HG02981 (cell line): Measurements from ENCODE around the gene ZNF804A.

ENCODE experiments used
- ATAC-seq: cut with Tn5 transposase; IDR thresholded peaks from one replicate; pipeline ENCODE4 v1.9.1; 2021; ENCODE audit warnings: mild to moderate bottlenecking, moderate library complexity; ENCODE audit not compliant: unreplicated experiment

The ZNF804A gene

GRCh38 chr2:184598316-184599053, at the start of gene ZNF804A:
TSS of gene ZNF804A (plus strand) at chr2:184598529. CDS start at chr2:184598960, 431 bp downstream.
- peak; percentile 87 for ATAC-seq

- ATAC-seq: no peak
Measured at GRCh38 chr2:184549153-184549552, 49.2 kb upstream of the ZNF804A start.

DNA sequence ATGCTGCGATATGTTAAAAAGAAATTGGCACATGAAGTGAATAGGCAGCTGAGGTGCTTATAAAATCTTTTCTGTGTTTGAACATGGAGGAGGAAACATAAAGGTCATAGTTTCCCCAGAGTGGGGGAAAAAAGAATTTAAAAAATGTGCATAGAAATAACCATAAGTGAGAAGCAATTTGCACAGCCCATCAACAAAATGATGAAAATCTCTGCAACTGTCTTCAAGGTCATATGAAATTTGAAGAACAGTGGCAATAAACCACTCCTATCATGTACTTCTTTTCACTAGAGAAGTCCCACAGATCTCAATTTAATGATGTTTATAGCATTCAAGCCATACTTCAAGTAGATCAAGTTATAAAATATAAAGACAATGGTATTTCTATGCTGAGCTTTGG, 46.7 kb upstream of the ZNF804A start:
- no peak for ATAC-seq

DNA sequence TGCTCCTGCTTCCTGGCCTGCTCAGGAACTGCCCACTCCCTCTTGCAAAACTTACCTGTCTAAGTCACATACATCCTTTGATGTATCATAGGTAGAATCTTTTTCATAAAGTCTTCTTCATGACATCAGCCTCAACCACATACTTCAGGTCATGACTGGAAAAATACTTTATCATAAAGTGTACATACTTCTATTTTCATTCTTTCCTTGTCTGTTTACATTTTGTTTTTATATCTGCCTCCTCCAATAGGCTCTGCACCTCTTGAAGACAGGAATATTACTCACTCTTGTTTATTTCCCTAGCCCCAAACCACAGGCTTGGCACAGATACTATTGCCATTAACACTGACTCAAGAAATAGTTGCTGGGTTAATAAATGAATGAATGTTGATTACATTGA, 43.6 kb upstream of the ZNF804A start:
- no peak for ATAC-seq

DNA sequence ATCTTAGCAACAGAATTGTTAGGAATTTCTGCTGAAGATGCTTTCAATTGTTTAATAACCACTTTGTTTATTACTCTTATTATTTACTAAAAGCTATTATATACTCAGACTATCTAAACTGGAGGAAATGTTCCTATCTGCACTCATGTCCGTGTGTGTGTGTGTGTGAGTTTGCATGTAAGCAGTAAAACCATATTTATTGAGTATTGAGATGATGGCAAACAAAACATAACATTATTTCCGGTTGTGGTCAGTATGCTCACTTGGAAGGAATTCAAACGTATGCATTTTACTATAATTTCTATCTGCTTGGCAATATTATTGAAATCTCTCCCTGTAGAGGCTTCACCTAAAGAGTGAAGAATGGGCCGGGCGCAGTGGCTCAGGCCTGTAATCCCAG, 43.0 kb upstream of the ZNF804A start:
- ATAC-seq: no peak

GRCh38 chr2:184556639-184557038, 41.7 kb upstream of the ZNF804A start:
- no peak for ATAC-seq

DNA sequence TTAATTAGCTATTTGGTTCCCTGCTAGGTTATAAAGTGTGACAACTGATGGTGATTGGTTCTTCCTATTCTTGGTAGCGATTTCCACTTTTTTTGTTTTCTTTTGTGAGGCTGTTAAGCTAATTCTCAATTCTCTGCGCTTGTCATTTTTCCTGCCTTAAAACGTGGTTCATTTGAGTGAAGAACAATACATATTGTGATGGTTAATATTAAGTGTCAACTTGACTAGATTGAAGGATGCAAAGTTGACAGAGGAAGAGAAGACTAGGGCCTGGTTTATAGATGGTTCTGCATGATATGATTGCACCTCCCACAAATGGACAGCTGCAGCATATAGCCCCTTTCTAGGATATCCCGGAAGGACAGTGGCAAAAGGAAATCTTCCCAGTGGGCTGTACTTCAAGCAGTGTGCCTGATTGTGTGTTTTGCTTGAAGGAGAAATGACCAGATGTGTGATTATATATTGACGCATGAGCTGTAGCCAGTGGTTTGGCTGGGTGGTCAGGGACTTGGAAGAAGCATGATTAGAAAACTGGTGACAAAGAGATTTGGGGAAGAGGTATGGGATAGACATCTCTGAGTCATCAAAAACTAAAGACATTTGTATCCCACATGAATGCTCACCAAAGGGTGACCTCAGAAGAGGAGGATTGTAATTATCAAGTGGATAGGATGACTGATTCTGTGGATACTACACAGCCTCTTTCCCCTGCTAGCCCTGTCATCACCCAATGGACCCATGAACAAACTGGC, 39.4 kb upstream of the ZNF804A start:
- no peak for ATAC-seq

DNA sequence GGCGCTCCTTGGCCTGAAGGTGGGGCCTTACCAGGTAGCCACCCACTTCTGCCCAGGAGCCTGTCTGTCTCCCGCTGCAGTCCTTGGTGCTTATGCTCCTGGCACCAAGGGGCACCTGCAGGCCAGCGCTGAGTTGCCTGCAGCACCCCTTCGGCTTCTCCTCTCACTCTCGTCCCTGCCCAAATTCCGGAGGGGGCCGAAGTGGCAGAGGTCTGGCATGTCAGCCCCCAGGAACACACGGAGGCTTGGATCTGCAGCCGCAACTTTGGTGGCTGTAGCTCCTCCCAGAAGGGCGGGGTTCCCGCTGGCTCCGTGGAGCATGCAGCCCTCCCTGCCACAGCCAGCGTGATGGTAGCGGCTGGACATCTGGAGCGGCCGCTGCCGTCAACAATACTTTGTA, 37.7 kb upstream of the ZNF804A start:
- ATAC-seq: no peak

- ATAC-seq: no peak
Measured at GRCh38 chr2:184562532-184562931, 35.8 kb upstream of the ZNF804A start.

GRCh38 chr2:184564092-184564491, 34.2 kb upstream of the ZNF804A start:
- no peak for ATAC-seq

- ATAC-seq: no peak
Measured at GRCh38 chr2:184566716-184567115, 31.6 kb upstream of the ZNF804A start.

GRCh38 chr2:184577056-184577455, 21.3 kb upstream of the ZNF804A start:
- ATAC-seq: no peak

DNA sequence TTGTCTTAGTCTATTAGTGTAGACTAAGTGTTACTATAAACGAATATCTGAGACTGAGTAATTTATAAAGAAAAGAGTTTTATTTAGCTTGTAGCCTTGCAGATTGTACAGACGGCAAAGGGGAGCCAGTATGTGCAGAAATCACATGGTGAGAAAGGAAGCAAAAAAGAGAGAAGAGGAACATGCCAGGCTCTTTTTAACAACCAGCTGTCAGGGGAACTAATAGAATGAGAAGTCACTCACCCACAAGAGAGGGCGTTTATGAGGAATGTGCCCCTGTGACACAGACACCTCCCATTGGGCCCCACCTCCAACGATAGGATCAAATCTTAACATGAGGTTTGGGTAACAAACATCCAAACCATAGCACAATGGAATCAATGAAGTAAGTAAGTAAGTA, 20.6 kb upstream of the ZNF804A start:
- no peak for ATAC-seq

DNA sequence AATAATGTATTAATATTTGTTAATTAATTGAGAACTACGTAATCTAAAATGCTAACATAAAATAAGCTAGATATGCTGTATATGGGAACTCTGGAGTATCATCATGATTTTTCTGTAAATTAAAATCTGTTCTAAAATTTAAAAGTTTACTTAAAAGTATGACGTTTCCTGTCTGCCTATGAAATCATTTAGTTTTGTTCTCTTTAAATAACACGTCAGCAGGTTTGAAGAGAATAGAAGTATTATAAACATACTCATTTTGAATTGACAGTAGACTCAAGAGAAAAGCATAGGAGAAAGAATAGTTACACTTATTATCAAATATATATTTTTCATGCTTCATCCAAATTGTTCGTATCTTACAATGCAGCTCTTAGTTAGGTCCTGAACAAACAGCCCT, 19.1 kb upstream of the ZNF804A start:
- no peak for ATAC-seq

GRCh38 chr2:184581391-184581790, 16.9 kb upstream of the ZNF804A start:
- ATAC-seq: no peak

DNA sequence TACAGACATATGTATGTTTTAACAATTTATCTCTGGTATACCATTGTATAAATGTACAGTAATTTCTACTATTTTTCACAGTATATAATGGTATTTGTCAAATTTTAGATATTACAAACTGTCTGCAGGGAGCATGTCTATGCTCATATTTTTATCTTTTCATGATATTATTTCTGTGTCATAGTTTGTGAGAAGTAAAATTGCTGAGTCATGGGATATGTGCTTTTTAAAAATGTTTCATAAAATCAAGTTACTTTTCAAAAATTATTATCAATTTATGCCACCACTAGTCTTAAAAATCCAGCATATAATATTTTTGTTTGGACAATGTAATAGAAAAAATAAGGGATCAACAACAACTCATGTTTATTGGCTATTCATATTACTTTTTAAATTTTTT, 9.1 kb upstream of the ZNF804A start:
- ATAC-seq: no peak

- ATAC-seq: no peak
Measured at GRCh38 chr2:184596819-184597411, 1.4 kb upstream of the ZNF804A start.

DNA sequence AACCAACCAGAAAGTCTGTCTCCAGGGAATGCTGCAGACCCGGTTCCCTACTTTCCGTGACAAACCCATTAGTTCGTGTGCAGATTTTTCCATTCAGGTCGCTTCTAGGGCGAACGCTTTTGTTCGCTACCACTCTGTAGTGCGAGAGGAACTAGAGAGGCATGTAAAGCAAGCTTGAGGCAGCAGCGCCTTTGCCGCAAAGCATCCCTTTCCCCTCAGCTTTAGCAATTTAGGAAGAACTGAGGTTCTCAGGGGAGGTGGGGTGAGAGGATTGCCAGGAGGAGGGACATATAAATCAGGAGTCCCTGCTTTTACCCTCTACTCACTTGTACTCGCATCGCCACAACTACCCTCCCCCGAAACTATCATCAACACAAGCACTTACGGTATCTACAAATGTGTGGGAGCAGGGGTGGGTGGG, 748 bp upstream of the ZNF804A start:
- no peak for ATAC-seq

- peak; percentile 6 for ATAC-seq
Measured at GRCh38 chr2:184598002-184598315, 370 bp upstream of the ZNF804A start.

DNA sequence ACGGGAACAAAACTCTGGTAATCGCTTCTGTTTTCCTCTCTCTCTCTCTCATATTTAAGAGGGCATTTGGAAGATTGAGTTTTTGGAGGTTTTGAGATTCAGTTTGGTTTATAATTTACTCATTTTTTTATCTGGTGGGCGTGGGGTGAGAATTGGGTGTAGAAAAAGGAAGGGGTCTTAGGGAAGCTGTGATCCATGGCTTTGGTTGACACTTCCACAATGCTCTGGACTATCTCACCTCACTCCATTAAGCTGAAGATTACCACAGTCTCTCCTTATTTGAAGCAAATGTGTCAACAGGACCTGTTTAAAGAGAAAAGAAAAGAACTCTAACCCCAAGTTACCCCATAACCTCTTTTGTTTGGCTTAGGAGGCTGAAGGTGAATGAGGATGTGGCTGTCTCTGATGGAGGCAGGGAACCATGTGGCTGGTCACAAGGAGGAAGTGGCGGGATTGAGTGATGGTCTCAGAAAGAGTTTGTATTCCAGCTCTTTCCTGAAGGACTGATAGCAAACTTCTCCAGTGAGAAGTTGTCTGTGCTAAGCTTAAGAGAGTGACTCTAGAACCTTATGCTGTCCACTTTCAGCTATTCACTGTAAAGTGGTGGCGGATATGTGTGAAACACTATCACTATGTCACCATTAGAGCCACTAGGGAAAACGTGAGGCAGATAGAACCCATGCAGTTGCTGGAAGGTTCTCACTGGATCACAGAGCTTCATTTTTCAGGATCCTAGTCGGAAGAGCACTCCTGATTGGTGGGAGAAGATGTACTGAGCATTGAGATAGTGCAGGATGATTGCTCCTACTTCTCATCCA, 934 bp downstream of the ZNF804A start:
- no peak for ATAC-seq

DNA sequence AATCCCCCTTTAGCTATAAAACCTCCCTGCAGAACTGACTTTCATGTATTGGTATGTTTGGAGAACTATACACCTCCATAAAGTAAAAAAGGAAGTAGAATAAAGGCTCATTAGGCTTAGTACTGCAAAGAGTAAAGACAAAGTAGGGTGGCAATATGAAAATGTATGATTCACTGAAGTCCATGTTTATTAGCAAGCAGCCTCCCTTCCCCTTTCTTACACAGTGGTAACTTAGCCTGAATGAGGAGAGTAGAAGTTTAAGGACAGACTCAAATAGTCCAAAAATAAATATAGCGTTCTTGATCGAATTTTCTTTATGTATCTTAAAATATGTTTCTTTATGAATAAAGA, 1.5 kb downstream of the ZNF804A start:
- ATAC-seq: no peak
